GM21576 (cell line): ENCODE data around the gene SORL1.
"Not testable (repeated sequence)": the region's sequence is repeated elsewhere in the genome, so short reads cannot be mapped to it uniquely, and the experiment has no call there.

Experiments
- ATAC-seq: cut with Tn5 transposase; IDR thresholded peaks from one replicate; pipeline ENCODE4 v1.9.1; 2021; ENCODE audit warnings: mild to moderate bottlenecking, moderate library complexity; ENCODE audit not compliant: unreplicated experiment

The SORL1 gene

DNA sequence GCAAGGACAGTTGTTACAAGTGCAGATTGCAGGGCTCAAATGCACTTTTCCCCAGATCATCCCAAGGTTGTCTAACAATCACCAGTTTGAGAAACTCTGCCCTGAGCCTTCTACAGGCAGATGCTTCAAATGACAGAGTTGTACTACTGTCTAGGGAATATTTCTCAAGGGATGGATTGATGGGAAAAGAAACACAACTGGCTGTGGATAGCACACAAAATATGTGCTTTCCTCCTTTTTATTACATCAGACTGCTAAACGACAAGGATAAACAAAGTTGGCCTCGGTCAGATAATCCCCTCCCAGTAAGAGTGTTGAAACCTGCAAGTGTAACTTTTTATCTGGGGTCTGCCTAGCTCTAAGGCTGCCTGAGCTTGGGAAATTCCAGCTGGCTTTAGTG lies 47.3 kb downstream of the SORL1 start:
- no peak for ATAC-seq

GRCh38 chr11:121500275-121500674 lies 48.2 kb downstream of the SORL1 start:
- ATAC-seq: no peak

- no peak for ATAC-seq
Observed at GRCh38 chr11:121500717-121501116, 48.6 kb downstream of the SORL1 start.

- no peak for ATAC-seq
Observed at GRCh38 chr11:121503051-121503450, 50.9 kb downstream of the SORL1 start.

- not testable (repeated sequence) for ATAC-seq
Observed at GRCh38 chr11:121506237-121506636, 54.1 kb downstream of the SORL1 start.

DNA sequence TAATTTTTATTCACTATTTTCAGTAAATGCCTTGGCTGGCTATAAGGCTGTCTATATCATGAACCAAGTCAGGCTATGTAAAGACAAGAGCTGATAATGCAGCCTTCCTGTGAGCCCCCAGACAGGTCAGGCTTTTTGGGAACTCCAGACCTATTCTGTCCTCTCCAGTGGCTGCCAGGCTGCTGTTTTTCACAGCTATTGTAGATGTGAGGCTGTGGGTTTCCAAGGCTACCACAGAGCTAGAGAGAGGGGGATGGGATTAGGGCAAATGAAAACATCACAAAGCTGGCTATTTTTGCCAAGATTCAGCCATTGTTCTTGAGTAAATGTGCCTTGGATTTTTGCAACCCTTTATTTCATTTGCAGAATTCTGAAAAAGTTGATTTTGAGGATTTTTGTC lies 56.3 kb downstream of the SORL1 start:
- ATAC-seq: no peak

- no peak for ATAC-seq
Observed at GRCh38 chr11:121510438-121510837, 58.3 kb downstream of the SORL1 start.

DNA sequence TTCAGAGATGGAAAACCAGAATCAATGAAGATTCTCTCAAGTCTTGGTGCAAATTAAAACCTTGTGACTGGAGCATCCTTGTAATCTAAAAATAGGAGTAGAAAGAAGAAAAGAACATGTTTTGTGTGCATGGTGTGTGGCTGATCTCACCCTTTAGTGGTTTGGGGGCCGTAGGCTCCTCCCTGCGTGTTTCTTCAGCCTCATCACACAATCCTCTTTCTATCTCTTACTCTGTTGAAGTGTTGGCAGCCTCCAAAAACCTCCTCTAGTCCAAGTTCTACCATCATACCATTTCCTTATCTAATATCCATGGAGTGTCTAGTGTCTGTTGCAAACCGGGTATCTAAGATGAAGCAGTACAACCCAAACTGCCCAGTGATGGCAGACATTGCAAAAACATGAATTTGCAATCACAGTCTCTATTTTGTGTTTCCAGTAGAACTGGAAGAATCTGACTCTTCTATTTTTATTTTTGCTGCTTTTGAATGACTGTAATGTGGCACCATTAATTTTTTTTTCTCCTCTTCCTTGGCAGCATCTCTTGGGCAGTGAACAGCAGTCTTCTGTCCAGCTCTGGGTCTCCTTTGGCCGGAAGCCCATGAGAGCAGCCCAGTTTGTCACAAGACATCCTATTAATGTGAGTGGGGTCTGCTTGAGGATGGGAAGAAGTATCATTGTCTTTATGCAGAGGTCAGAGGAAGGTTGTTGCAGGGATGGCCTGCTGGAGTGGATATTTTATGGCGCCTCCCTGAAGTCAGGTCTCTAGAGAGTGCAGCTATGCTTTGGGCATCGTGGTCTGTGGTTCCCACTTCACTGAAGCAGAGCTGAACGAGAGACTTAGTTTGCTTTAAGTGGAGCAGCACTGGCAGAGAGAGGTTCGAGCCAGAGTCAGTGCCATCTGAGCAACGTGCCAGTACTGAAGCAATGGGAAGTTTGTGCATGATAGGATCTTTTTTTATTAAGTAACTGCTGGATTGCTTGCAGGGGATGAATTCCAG lies 60.7 kb downstream of the SORL1 start:
- ATAC-seq: no peak

- ATAC-seq: no peak
Observed at GRCh38 chr11:121513807-121514206, 61.7 kb downstream of the SORL1 start.

DNA sequence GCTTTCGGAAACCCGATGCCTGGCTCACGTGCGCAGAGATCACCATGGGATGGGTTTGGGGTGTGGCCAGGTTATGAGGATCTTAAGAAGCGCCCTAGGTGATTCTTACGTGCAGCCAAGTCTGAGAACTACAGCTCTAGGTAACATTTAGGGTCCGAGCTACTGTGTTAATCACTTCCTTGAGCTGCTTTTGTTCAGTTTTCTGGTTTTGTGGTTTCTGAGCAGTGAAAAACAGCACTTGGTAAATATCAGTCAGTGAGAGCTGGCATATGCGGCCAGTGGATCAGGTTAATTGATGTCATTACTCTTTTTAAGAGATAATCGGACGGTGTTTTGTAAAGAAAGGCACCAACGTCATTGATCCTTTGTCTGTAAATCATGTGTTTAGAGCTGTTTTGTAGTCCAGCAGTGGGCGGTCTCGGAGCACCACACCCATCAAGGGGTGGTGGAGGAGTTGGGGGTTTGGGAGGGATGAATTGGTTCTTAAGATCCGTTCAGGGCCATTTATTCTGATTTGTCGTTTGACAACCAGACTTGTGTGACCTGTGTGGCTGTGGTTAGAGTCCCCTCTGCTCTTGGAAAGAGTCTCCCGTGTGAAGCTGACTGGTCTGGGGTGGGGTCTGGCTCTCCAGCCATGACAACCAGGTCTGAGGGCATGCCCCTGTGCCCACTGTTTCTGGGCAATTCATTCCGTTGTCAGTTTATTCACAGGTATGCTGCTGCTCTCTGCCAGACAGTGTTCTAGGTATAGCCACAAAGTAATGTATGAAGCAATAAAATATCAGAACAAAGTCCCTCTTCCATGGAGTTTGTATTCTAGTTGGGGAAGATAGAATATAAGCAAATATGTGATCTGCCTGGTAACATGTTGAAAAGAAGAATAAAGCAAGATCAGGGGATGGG lies 62.6 kb downstream of the SORL1 start:
- ATAC-seq: no peak

- ATAC-seq: no peak
Observed at GRCh38 chr11:121515335-121515671, 63.2 kb downstream of the SORL1 start.

GRCh38 chr11:121517996-121518395 lies 65.9 kb downstream of the SORL1 start:
- ATAC-seq: no peak

DNA sequence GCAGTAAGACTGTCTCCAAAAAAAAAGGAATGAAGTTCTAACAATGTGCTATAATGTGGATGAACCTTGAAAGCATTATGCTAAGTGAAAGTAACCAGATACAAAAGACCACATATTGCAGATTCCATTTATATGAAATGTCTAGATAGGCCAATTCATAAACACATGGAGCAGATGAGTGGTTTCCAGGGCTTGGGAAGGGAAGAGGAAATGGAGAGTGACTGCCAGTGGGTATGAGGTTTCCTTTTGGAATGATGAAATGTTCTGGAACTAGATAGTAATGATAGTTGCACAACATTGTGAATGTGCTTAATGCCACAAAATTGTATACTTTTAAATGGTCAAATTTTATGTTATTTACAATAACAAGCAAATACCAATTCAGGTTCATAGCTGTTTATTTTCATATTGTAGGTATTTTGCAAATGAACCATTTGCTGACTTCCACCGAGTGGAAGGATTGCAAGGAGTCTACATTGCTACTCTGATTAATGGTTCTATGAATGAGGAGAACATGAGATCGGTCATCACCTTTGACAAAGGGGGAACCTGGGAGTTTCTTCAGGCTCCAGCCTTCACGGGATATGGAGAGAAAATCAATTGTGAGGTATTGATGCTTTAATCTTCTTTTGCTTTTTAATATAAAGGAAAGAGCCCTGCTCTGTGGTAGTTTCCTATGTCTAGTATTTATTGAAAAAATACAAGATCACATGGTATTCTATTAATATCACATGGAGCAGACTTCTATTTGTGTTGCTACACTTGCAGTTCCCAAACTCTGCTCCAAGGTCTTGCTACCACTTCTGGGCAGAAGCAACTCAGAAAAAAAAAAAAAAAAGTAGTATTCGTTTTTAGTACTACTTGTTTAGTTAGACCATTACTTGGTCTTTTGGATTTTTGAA lies 68.4 kb downstream of the SORL1 start:
- ATAC-seq: no peak

GRCh38 chr11:121521145-121522042 lies 69.3 kb downstream of the SORL1 start:
- ATAC-seq: no peak

- ATAC-seq: no peak
Observed at GRCh38 chr11:121522043-121522941, 70.2 kb downstream of the SORL1 start.

- ATAC-seq: no peak
Observed at GRCh38 chr11:121523581-121524232, 71.6 kb downstream of the SORL1 start.

DNA sequence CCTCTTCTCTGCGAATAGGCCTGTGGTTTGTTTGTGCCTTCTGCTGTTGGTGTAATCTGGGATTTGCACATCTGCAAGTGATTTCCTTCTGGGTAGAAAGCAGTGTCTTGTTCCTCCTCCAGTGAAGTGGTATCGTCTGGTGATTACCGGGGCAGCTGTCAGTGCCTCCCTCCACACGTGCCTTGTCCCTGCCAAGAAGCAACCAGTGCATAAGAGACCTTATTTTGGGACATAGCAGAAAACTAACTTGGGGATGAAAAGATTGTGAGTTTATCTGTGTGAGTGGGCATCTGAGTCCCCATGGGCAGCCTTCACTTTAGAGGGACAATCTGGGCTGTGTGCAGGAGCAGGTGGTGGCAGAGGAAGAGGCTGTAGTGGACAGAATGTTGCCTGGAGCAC lies 72.1 kb downstream of the SORL1 start:
- ATAC-seq: no peak

DNA sequence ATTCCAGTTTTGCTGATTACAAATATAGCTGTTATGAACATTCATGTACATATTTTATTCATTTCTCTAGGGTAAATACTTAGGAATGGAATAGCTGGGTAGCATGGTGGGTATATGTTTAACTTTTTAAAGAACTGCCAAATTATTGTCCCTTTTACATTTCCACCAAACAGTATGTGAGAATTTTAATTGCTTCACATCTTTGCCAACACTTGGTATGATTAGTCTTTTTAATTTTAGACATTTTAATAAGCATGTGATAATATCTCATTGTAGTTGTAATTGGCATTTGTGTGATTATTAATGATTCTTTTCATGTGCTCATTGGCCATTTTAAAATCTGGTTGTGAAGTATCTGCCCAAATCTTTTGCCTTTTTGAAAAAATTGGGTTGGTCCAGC lies 73.3 kb downstream of the SORL1 start:
- ATAC-seq: no peak
